Pancreas (tissue), 10 donors: ENCODE results near the gene SLC51B. TPM values are rescaled to one million over a fixed set of nuclear protein-coding genes. Genes with fewer than 3 reads are reported as not detected.

Experiments
- ATAC-seq, 4 donors: fragments of 200-7000 bp; cut with Tn5 transposase; one replicate each; pipeline versions ENCODE4 v1.8.0 to v1.9.1; 2020; ENCODE audit warnings: mild to moderate bottlenecking in 4 of 4, moderate library complexity in 4 of 4
- DNase-seq, 6 donors: peaks; one replicate each; pipeline ENCODE4 v3.0.0-alpha.2; 2020
- FAIRE-seq: peaks from 2 replicates; lab custom pipeline; 2012; peaks lifted over from hg19 to GRCh38; lab: Jason Lieb, UNC
- H3K27ac ChIP-seq, 4 donors: fragments of 200-600 bp; sonication (generic); 1 replicate in 3 of 4; 2 replicates in 1 of 4; pipeline versions ENCODE4 v1.5.0 to v1.8.0; 2020
- H3K27me3 ChIP-seq, 4 donors: fragments of 200-600 bp; one replicate each; pipeline ENCODE4 v1.8.0; 2021
- H3K36me3 ChIP-seq, 3 donors: fragments of 200-600 bp; sonication (generic) in 1 of 3; one replicate each; pipeline versions ENCODE4 v1.5.0 to v1.8.0; 2020 to 2021
- H3K4me1 ChIP-seq, 3 donors: fragments of 200-600 bp; one replicate each; pipeline ENCODE4 v1.8.0; 2021
- H3K4me3 ChIP-seq, 4 donors: fragments of 200-600 bp; sonication (generic) in 2 of 4; one replicate each; pipeline versions ENCODE4 v1.5.0 to v1.8.0; 2020 to 2021
- H3K9me3 ChIP-seq, 4 donors: fragments of 200-600 bp; one replicate each; pipeline ENCODE4 v1.8.0; 2021
- WGBS, 2 donors: extraction: QIAGEN DNeasy Blood & Tissue Kit; methylation state at CpG; one replicate each; pipeline ENCODE4 v1.1.7; 2013; 5-methylcytosine and 5-hydroxymethylcytosine counted together
- intact Hi-C, 3 donors: fragments of 100-400 bp; cut with DNase I; formaldehyde crosslinking; loops; one replicate each; pipeline versions ENCODE4 v1.11.1 to v1.14.2; 2022
- polyA plus RNA-seq, 2 donors: library from polyadenylated mRNA; stranded (reverse); fragments of 200-250 nt; gene quantifications; one replicate each; pipeline ENCODE4 v1.2.3, GENCODE V29; 2013
- total RNA-seq, 6 donors: library from RNA; stranded (reverse); fragmentation: NEBNext Ultra II Directional in 4 of 6; extraction: Animal tissue kit (Norgen Biotek cat#: 25700) in 4 of 6; gene quantifications; one replicate each; pipeline versions ENCODE4 v1.2.1 to v1.2.4, GENCODE V29; 2021 to 2023
- TF ChIP-seq, protein P1 (sequence below), 4 donors: fragments of 200-600 bp; sonication (generic) in 3 of 4; IDR thresholded peaks; one replicate each; pipeline versions ENCODE4 v1.5.0 to v1.8.0; 2021; ENCODE audit warnings: antibody characterized with exemption in 4 of 4
- donor health status: healthy with polysubstance abuse.
- donor health status: DM: no; HTN: no; CAD: no; lungs with moderate emphysema.
- donor health status: DM: no; HTN: no; CAD: no.
- donor health status: control.
- donor health status: control.
- donor health status: Bipolar disorder and iron deficiency.
- donor health status: DM: yes; HTN: yes; CAD: no.
- donor health status: DM: no; HTN: no; CAD: no.
- donor health status: DM: no; HTN: no; CAD: no.
- donor health status: DM: yes; HTN: yes; CAD: no.

The SLC51B gene
- total and polyA plus RNA-seq, 8 donors: 0.26 to 1.1 (median 0.49) TPM; not detected in 5

DNA sequence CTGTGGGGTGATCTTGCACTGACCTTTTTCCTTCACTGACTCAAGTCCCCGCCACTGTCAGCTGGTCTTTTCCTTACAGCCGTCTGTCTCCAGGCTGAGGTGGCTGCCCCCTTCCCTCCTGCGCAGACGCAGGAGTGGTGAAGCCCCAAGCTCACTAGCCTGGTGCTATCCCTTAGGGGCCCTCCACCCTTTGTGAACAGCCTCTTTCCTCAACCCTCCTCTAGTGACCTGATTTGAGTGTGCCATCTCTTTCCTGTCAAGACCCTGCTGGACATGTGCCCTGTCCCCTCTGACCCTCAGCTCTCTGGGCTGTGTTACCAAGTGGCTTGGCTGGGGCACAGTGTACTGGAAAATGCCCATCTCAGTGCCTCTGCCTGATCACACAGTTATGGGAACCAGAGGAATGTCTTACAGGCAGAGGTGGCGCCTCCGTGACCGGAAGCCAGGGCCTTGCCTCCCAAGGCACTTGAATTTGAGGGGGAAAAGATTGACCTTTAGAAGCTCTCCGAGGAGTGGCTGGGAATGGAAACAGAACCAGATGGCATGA lies 40.1 kb downstream of the SLC51B start:
- Histone ChIP-seq H3K27ac (no peak overlapping the region), H3K4me3 (no peak overlapping the region), H3K36me3 (no peaks in the 10 kb centered on the region), H3K27me3 (no peaks in the 10 kb centered on the region), H3K9me3 (no peaks in the 10 kb centered on the region), H3K4me1 (no peaks in the 10 kb centered on the region)
- intact Hi-C loops: no loop called here
- ATAC-seq (no peak), FAIRE-seq (no peak), DNase-seq (no peak)
- TF ChIP-seq, protein P1, sequence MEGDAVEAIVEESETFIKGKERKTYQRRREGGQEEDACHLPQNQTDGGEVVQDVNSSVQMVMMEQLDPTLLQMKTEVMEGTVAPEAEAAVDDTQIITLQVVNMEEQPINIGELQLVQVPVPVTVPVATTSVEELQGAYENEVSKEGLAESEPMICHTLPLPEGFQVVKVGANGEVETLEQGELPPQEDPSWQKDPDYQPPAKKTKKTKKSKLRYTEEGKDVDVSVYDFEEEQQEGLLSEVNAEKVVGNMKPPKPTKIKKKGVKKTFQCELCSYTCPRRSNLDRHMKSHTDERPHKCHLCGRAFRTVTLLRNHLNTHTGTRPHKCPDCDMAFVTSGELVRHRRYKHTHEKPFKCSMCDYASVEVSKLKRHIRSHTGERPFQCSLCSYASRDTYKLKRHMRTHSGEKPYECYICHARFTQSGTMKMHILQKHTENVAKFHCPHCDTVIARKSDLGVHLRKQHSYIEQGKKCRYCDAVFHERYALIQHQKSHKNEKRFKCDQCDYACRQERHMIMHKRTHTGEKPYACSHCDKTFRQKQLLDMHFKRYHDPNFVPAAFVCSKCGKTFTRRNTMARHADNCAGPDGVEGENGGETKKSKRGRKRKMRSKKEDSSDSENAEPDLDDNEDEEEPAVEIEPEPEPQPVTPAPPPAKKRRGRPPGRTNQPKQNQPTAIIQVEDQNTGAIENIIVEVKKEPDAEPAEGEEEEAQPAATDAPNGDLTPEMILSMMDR (IDR thresholded peaks at IDR 0.05): no peak
- WGBS, 2 donors: 53 to 60% methylated on average over 8 of the region's 8 CpGs

DNA sequence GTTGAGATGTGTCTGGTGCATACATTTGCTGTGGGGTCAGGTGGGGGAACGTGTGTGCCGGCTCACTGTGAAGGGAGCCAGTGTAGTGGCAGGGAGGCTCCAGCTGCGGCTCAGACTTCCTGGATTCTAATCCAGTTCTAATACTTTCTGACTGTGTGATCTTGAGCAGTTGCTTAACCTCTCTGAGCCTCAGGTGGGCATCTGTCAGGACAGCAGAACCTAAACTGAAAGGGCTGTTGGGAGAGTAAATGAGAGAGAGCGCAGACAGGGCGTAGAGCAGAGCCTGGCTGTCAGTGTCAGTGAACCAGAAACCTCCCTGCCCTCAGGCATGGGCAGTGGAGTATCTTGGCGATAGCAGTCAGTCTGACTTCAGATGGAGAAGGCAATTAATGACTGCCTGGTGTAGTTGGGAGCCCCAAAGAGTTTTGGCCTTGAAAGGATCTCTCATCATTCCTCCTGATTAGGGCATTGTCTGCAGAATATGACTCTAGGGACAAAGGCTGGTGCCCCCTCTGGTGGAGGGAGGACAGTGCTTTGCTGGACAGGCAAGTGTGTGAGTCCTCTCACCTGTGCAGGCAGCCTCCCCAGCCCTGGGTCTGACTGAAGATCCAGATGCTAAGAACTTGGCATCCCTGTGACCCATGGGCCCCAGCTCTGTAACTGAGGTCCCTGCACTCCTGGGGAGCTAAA lies 40.9 kb downstream of the SLC51B start:
- FAIRE-seq: no peak
- Histone ChIP-seq H3K27me3 (no peaks in the 10 kb centered on the region), H3K9me3 (no peaks in the 10 kb centered on the region), H3K36me3 (no peaks in the 10 kb centered on the region), H3K27ac (no peak overlapping the region), H3K4me3 (no peak overlapping the region), H3K4me1 (no peaks in the 10 kb centered on the region)
- DNase-seq: peak in 2 of 6 donors; percentile 27 to 59
- WGBS, 2 donors: 61 to 84% methylated on average over 6 of the region's 6 CpGs
- intact Hi-C loops: no loop called here
- ATAC-seq: peak in 3 of 4 donors; percentile 43 to 68 (median 58)
- TF ChIP-seq, protein P1 (IDR thresholded peaks at IDR 0.05): peak in 2 of 4 donors; percentile 16 to 22

GRCh38 chr15:65086680-65087111 lies 41.5 kb downstream of the SLC51B start:
- Histone ChIP-seq H3K36me3 (no peaks in the 10 kb centered on the region), H3K27ac (no peak overlapping the region), H3K4me1 (no peaks in the 10 kb centered on the region), H3K27me3 (no peaks in the 10 kb centered on the region), H3K9me3 (no peaks in the 10 kb centered on the region), H3K4me3 (no peak overlapping the region)
- TF ChIP-seq, protein P1 (IDR thresholded peaks at IDR 0.05): no peak
- peak in 1 of 4 donors; percentile 9 for ATAC-seq
- no peak for DNase-seq
- intact Hi-C loops: no loop called here
- no peak for FAIRE-seq
- 33 to 38% methylated on average over 6 of the region's 6 CpGs for WGBS, 2 donors

DNA sequence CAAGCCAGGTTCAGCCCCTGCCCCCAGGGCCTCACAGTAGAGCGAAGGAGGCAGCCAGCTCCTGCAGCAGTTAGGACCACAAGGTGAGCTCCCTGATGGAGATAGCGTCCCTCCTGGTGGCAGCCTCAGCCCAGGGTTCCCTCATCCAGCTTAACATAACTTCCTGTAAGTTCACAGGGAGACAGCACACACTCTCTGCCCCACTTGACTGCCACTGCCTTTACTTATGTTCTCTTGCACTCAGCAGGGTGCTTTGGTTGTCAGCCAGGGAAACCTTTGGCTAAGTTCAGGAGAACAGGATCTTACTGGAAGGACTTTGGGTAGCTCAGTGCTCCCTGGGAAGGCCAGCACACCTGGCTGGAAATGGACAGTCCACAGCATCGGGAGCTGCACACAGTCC lies 42.2 kb downstream of the SLC51B start:
- Histone ChIP-seq H3K27ac (no peak overlapping the region), H3K9me3 (no peaks in the 10 kb centered on the region), H3K36me3 (no peaks in the 10 kb centered on the region), H3K4me3 (no peak overlapping the region), H3K27me3 (no peaks in the 10 kb centered on the region), H3K4me1 (no peaks in the 10 kb centered on the region)
- DNase-seq: no peak
- intact Hi-C loops: no loop called here
- 75 to 80% methylated on average over 3 of the region's 3 CpGs for WGBS, 2 donors
- no peak for ATAC-seq
- no peak for FAIRE-seq
- TF ChIP-seq, protein P1 (IDR thresholded peaks at IDR 0.05): no peak
